Measurements from ENCODE around the gene TMEM234.

TMEM234 gene

GRCh38 chr1:32201011-32201855 lies 20.9 kb downstream of the TMEM234 start:
- Histone ChIP-seq H4K20me1 (peaks cover 19% of the 10 kb centered on the region), H3K4me1 (peaks cover 52% of the 10 kb centered on the region), H3K4me2 (peak overlapping the region; percentile 94), H3K27me3 (no peaks in the 10 kb centered on the region), H3K36me3 (peaks cover 33% of the 10 kb centered on the region), H3K9ac (peak overlapping the region; percentile 77), H3K9me3 (no peaks in the 10 kb centered on the region), H3K27ac (peak overlapping the region; percentile 69), H3K4me3 (peak overlapping the region; percentile 78)
- no peak for TF ChIP-seq Cebpa-rat (IDR thresholded peaks at IDR 0.05)

DNA sequence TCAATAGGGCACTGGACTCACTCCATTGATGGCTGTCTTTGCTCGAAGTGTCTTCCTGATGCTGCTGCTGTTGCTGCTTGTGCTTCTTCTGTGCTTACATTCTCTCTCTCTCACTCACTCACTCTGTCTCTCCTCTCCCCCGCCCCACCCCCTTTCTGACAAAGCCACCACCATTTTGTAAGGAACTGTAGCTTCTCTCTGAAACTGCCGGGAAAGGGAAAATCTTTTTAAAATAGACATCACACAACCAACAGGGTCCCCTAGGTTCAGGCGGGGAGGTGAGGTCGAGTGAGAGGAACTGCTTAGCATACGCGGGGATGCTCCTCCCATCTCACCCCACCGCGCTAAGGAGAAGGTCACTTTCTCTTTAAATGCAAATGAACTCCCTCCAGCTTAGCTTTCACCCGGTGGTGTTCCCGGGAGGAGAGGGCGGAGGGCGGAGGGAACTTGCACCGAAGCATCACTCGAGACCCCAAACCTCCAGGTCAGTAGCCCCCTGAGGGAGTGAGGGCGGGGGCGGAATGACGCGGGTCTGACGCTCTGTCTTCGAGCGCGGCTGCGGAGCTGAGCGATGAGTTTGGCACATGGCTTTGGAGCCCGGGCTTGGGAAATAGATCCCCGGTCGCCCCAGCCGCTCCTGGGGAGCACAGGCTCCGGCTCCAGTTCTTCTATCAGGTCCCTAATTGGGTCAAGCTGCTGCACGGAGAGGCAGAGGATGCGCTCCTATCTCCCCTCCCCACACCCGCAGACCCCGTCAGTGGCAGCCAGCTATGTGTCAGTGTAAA lies 21.7 kb downstream of the TMEM234 start, which contains the start of gene CCDC28B:
CCDC28B (plus strand) TSS at position 370 of the 785 bp plus-strand sequence. CDS start 1,341 bp downstream, outside the sequence.
- Histone ChIP-seq H3K4me3 (peak within 1 kb of the TSS; percentile 78), H3K9me3 (no peaks in the 10 kb centered on the region), H4K20me1 (peaks cover 27% of the 10 kb centered on the region), H3K9ac (peak within 1 kb of the TSS; percentile 77), H3K27ac (peak within 1 kb of the TSS; percentile 48), H3K4me1 (peaks cover 54% of the 10 kb centered on the region), H3K4me2 (peak within 1 kb of the TSS; percentile 94), H3K36me3 (peaks cover 42% of the 10 kb centered on the region), H3K27me3 (no peaks in the 10 kb centered on the region)
- TF ChIP-seq Cebpa-rat (IDR thresholded peaks at IDR 0.05): no peak

DNA sequence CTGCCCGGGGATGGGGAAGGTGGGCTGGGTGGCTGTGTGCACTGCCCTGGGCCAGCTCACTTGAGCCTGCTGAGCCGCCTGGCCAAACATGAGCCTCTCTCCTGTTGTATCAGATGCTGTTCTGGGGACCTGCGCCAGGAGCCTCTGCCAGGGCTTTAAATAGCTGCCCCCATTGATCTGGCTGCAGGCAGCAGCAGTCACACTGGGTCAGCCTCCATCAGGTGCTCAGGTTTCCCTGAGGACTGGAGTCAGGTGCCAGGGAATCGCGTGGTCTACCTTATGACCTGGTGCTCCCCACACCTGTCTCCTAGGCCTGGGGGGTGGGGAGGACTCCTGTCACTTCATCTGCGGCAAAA lies 22.5 kb downstream of the TMEM234 start:
- Histone ChIP-seq H3K36me3 (peaks cover 49% of the 10 kb centered on the region), H3K4me3 (peak overlapping the region; percentile 78; the same call in 1 of the 2 replicates), H4K20me1 (peaks cover 34% of the 10 kb centered on the region), H3K4me2 (peak overlapping the region; percentile 94), H3K9ac (peak overlapping the region; percentile 77; the same call in 1 of the 2 replicates), H3K9me3 (no peaks in the 10 kb centered on the region), H3K27me3 (no peaks in the 10 kb centered on the region), H3K27ac (no peak overlapping the region), H3K4me1 (peaks cover 56% of the 10 kb centered on the region)
- no peak for TF ChIP-seq Cebpa-rat (IDR thresholded peaks at IDR 0.05)

DNA sequence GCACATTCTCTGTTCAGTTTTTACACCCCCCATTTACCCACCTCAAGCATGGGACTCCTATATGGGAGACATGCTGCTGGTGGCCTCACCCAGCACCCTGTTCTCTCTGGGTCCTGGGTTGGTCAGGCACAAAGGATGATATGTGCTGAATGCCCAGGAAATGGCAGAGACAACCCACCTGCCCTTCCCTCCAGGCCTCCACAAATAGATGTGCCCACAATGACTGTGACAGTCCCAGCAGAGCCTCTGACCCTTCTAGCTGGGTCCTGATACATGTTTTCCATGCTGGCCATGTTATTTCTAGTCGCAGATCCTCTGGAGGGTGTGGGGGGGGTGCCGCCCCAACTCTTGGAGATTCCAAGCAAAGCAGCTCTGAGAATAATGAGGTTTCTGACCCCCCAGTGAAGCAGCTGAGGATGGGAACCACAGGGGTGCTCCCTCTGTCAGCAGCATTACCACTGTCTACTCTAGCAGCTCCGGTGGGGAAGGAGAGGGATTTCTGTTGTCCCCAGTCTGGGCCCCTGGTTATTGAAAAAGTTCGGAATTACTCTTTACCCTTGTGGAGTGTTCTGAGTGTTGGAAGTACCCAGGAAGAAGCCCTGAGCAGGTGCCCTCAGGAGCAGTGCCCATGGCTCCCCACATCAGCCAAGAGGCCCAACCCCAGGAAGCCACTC lies 23.0 kb downstream of the TMEM234 start:
- peak overlapping the region; percentile 94 for H3K4me2 ChIP-seq
- H3K9ac ChIP-seq: no peak overlapping the region

GRCh38 chr1:32198237-32199042 lies 23.7 kb downstream of the TMEM234 start:
- Histone ChIP-seq H3K9me3 (no peaks in the 10 kb centered on the region), H3K4me2 (0 out of 2 replicates have a peak overlapping the region, but pooled peaks have one; percentile 94), H3K36me3 (peaks cover 54% of the 10 kb centered on the region), H3K4me3 (no peak overlapping the region), H3K4me1 (peaks cover 58% of the 10 kb centered on the region), H3K9ac (no peak overlapping the region), H3K27me3 (no peaks in the 10 kb centered on the region), H3K27ac (no peak overlapping the region; the same call in 1 of the 2 replicates), H4K20me1 (peaks cover 47% of the 10 kb centered on the region)
- TF ChIP-seq Cebpa-rat (IDR thresholded peaks at IDR 0.05): no peak

More for the DNA sequence above, 23.0 kb downstream of the TMEM234 start:
- Histone ChIP-seq H3K36me3 (peaks cover 54% of the 10 kb centered on the region), H3K9me3 (no peaks in the 10 kb centered on the region), H4K20me1 (peaks cover 39% of the 10 kb centered on the region), H3K27me3 (no peaks in the 10 kb centered on the region), H3K4me3 (no peak overlapping the region), H3K4me1 (peaks cover 58% of the 10 kb centered on the region), H3K27ac (no peak overlapping the region)
- no peak for TF ChIP-seq Cebpa-rat (IDR thresholded peaks at IDR 0.05)

DNA sequence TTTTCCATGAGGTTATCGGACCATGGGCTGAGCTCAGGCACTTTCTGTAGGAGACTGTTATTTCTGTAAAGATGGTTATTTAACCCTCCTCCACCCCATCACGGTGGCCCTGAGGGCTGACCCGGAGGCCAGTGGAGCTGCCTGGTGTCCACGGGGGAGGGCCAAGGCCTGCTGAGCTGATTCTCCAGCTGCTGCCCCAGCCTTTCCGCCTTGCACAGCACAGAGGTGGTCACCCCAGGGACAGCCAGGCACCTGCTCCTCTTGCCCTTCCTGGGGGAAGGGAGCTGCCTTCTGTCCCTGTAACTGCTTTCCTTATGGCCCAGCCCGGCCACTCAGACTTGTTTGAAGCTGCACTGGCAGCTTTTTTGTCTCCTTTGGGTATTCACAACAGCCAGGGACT lies 24.3 kb downstream of the TMEM234 start:
- Histone ChIP-seq H3K4me3 (no peak overlapping the region), H3K4me1 (peaks cover 55% of the 10 kb centered on the region), H3K27me3 (no peaks in the 10 kb centered on the region), H3K4me2 (no peak overlapping the region), H3K36me3 (peaks cover 60% of the 10 kb centered on the region), H3K27ac (no peak overlapping the region; the same call in 1 of the 2 replicates), H3K9me3 (no peaks in the 10 kb centered on the region), H4K20me1 (peaks cover 47% of the 10 kb centered on the region), H3K9ac (no peak overlapping the region)
- no peak for TF ChIP-seq Cebpa-rat (IDR thresholded peaks at IDR 0.05)

DNA sequence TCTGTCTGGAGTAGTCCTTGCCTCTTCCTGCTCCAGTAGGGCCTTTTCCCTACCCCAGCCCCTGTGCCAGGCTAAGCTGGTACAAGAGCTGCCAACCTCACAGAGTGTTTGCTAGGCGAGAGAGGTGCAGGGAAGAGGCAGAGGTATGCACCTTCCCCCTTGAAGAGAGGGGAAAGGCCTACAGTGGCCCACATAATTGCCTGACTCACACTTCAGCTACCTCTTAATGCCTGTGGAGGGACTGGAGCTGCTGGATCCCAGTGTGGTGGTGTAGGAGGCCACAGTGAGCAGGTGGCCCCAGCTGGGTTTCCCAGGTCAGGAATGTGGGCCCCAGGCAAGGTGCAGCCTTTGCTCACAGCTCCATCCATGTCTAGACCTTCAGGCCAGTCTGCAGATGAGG lies 25.1 kb downstream of the TMEM234 start:
- H3K9me3 ChIP-seq: no peaks in the 10 kb centered on the region
- H4K20me1 ChIP-seq: peaks cover 54% of the 10 kb centered on the region
- peaks cover 48% of the 10 kb centered on the region for H3K4me1 ChIP-seq
- H3K27me3 ChIP-seq: no peaks in the 10 kb centered on the region
- no peak overlapping the region for H3K4me3 ChIP-seq
- no peak overlapping the region for H3K9ac ChIP-seq
- no peak for TF ChIP-seq Cebpa-rat (IDR thresholded peaks at IDR 0.05)
- peaks cover 67% of the 10 kb centered on the region for H3K36me3 ChIP-seq
- no peak overlapping the region for H3K4me2 ChIP-seq
- no peak overlapping the region for H3K27ac ChIP-seq

DNA sequence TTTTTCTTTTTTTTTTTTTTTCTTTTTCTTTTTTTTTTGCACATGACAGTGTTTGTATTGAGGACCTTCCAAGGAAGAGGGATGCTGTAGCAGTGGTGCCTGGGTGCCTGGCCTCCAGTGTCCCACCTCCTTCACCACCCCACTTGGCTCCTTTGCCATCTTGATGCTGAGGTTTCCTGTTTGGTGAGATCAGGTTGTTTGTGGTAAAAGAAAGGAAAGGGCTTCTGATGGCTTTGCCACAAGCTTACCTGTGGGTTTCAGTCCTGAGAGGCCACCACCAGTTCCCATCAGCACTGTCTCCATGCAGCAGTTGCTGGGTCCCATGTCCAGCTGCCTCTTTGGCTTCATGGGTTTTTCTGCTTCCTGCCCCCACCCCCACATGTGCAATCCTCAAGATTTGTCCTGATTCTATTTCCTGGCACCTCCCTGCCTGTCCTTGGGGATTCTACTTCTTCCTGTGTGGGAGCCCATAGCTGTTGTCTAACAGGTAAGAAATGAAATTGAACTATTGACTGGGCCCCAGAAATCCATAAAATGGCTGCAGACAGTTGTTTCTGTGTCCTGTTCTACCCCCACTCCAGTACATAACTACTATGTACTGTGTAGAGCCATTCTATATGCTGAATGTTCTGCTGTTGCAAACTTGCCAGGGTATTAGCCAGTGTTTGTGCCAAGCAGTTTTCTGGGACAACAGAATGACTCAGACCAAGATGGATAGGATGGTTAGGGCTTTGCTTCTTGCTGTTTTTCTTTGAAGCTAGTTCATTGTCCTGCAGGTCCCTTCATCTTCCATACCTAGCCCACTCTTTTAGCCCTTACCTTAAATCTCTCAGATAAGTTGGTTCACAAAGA lies 26.0 kb downstream of the TMEM234 start:
- H3K4me3 ChIP-seq: no peak overlapping the region
- peaks cover 62% of the 10 kb centered on the region for H4K20me1 ChIP-seq
- no peaks in the 10 kb centered on the region for H3K27me3 ChIP-seq
- H3K27ac ChIP-seq: no peak overlapping the region
- peaks cover 39% of the 10 kb centered on the region for H3K4me1 ChIP-seq
- TF ChIP-seq Cebpa-rat (IDR thresholded peaks at IDR 0.05): no peak
- peaks cover 76% of the 10 kb centered on the region for H3K36me3 ChIP-seq
- peak overlapping the region; percentile 26; the same call in 1 of the 2 replicates for H3K4me2 ChIP-seq
- H3K9ac ChIP-seq: no peak overlapping the region
- no peaks in the 10 kb centered on the region for H3K9me3 ChIP-seq

All from BLaER1 (cell line).